ENCODE data around the gene ADAMTS20.
"Not testable (repeated sequence)": the region's sequence is repeated elsewhere in the genome, so short reads cannot be mapped to it uniquely, and the experiment has no call there.

DNA sequence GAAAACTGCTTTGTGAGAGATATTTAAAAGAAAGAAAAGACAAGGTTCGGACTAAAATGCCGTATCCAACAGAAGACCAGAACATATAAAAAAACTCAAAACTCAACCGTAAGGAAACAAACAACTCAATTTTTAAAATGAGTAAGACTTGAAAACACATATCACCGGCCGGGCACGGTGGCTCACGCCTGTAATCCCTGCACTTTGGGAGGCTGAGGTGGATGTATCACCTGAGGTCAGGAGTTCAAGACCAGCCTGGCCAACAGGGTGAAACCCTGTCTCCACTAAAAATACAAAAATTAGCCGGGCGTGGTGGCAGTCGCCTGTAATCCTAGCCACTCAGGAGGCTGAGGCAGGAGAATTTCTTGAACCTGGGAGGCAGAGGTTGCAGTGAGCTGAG lies 192.0 kb downstream of the ADAMTS20 start:
- not testable (repeated sequence) for TF ChIP-seq JAZF1 (CRISPR knock-in tag; IDR thresholded peaks at IDR 0.05); RELA (CRISPR knock-in tag; IDR thresholded peaks at IDR 0.05; ENCODE audit: borderline replicate concordance); ETV6 (CRISPR knock-in tag; IDR thresholded peaks at IDR 0.05)
- TF ChIP-seq, protein P1, sequence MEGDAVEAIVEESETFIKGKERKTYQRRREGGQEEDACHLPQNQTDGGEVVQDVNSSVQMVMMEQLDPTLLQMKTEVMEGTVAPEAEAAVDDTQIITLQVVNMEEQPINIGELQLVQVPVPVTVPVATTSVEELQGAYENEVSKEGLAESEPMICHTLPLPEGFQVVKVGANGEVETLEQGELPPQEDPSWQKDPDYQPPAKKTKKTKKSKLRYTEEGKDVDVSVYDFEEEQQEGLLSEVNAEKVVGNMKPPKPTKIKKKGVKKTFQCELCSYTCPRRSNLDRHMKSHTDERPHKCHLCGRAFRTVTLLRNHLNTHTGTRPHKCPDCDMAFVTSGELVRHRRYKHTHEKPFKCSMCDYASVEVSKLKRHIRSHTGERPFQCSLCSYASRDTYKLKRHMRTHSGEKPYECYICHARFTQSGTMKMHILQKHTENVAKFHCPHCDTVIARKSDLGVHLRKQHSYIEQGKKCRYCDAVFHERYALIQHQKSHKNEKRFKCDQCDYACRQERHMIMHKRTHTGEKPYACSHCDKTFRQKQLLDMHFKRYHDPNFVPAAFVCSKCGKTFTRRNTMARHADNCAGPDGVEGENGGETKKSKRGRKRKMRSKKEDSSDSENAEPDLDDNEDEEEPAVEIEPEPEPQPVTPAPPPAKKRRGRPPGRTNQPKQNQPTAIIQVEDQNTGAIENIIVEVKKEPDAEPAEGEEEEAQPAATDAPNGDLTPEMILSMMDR (IDR thresholded peaks at IDR 0.05) = not testable (repeated sequence)
- TF ChIP-seq, protein P2, sequence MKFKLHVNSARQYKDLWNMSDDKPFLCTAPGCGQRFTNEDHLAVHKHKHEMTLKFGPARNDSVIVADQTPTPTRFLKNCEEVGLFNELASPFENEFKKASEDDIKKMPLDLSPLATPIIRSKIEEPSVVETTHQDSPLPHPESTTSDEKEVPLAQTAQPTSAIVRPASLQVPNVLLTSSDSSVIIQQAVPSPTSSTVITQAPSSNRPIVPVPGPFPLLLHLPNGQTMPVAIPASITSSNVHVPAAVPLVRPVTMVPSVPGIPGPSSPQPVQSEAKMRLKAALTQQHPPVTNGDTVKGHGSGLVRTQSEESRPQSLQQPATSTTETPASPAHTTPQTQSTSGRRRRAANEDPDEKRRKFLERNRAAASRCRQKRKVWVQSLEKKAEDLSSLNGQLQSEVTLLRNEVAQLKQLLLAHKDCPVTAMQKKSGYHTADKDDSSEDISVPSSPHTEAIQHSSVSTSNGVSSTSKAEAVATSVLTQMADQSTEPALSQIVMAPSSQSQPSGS (CRISPR knock-in tag; IDR thresholded peaks at IDR 0.05; ENCODE audit: borderline replicate concordance, low read depth) = not testable (repeated sequence)

Data from WTC11 (cell line).